Pancreas (tissue), 10 donors: ENCODE measurements around the gene BAIAP3. TPM values are rescaled to one million over a fixed set of nuclear protein-coding genes. Genes with fewer than 3 reads are reported as not detected.

Experiments
- ATAC-seq, 4 donors: fragments of 200-7000 bp; cut with Tn5 transposase; one replicate each; pipeline versions ENCODE4 v1.8.0 to v1.9.1; 2020; ENCODE audit warnings: mild to moderate bottlenecking in 4 of 4, moderate library complexity in 4 of 4
- DNase-seq, 6 donors: peaks; one replicate each; pipeline ENCODE4 v3.0.0-alpha.2; 2020
- FAIRE-seq: peaks from 2 replicates; lab custom pipeline; 2012; peaks lifted over from hg19 to GRCh38; lab: Jason Lieb, UNC
- H3K27ac ChIP-seq, 4 donors: fragments of 200-600 bp; sonication (generic); 1 replicate in 3 of 4; 2 replicates in 1 of 4; pipeline versions ENCODE4 v1.5.0 to v1.8.0; 2020
- H3K27me3 ChIP-seq, 4 donors: fragments of 200-600 bp; one replicate each; pipeline ENCODE4 v1.8.0; 2021
- H3K36me3 ChIP-seq, 3 donors: fragments of 200-600 bp; sonication (generic) in 1 of 3; one replicate each; pipeline versions ENCODE4 v1.5.0 to v1.8.0; 2020 to 2021
- H3K4me1 ChIP-seq, 3 donors: fragments of 200-600 bp; one replicate each; pipeline ENCODE4 v1.8.0; 2021
- H3K4me3 ChIP-seq, 4 donors: fragments of 200-600 bp; sonication (generic) in 2 of 4; one replicate each; pipeline versions ENCODE4 v1.5.0 to v1.8.0; 2020 to 2021
- H3K9me3 ChIP-seq, 4 donors: fragments of 200-600 bp; one replicate each; pipeline ENCODE4 v1.8.0; 2021
- WGBS, 2 donors: extraction: QIAGEN DNeasy Blood & Tissue Kit; methylation state at CpG; one replicate each; pipeline ENCODE4 v1.1.7; 2013; 5-methylcytosine and 5-hydroxymethylcytosine counted together
- intact Hi-C, 3 donors: fragments of 100-400 bp; cut with DNase I; formaldehyde crosslinking; loops; one replicate each; pipeline versions ENCODE4 v1.11.1 to v1.14.2; 2022
- polyA plus RNA-seq, 2 donors: library from polyadenylated mRNA; stranded (reverse); fragments of 200-250 nt; gene quantifications; one replicate each; pipeline ENCODE4 v1.2.3, GENCODE V29; 2013
- total RNA-seq, 6 donors: library from RNA; stranded (reverse); fragmentation: NEBNext Ultra II Directional in 4 of 6; extraction: Animal tissue kit (Norgen Biotek cat#: 25700) in 4 of 6; gene quantifications; one replicate each; pipeline versions ENCODE4 v1.2.1 to v1.2.4, GENCODE V29; 2021 to 2023
- TF ChIP-seq, protein P1 (sequence below), 4 donors: fragments of 200-600 bp; sonication (generic) in 3 of 4; IDR thresholded peaks; one replicate each; pipeline versions ENCODE4 v1.5.0 to v1.8.0; 2021; ENCODE audit warnings: antibody characterized with exemption in 4 of 4
- donor health status: healthy with polysubstance abuse.
- donor health status: DM: no; HTN: no; CAD: no; lungs with moderate emphysema.
- donor health status: DM: no; HTN: no; CAD: no.
- donor health status: control.
- donor health status: control.
- donor health status: Bipolar disorder and iron deficiency.
- donor health status: DM: yes; HTN: yes; CAD: no.
- donor health status: DM: no; HTN: no; CAD: no.
- donor health status: DM: no; HTN: no; CAD: no.
- donor health status: DM: yes; HTN: yes; CAD: no.

The BAIAP3 gene
- total and polyA plus RNA-seq, 8 donors, result 2.1 to 110 (median 12.6) TPM

DNA sequence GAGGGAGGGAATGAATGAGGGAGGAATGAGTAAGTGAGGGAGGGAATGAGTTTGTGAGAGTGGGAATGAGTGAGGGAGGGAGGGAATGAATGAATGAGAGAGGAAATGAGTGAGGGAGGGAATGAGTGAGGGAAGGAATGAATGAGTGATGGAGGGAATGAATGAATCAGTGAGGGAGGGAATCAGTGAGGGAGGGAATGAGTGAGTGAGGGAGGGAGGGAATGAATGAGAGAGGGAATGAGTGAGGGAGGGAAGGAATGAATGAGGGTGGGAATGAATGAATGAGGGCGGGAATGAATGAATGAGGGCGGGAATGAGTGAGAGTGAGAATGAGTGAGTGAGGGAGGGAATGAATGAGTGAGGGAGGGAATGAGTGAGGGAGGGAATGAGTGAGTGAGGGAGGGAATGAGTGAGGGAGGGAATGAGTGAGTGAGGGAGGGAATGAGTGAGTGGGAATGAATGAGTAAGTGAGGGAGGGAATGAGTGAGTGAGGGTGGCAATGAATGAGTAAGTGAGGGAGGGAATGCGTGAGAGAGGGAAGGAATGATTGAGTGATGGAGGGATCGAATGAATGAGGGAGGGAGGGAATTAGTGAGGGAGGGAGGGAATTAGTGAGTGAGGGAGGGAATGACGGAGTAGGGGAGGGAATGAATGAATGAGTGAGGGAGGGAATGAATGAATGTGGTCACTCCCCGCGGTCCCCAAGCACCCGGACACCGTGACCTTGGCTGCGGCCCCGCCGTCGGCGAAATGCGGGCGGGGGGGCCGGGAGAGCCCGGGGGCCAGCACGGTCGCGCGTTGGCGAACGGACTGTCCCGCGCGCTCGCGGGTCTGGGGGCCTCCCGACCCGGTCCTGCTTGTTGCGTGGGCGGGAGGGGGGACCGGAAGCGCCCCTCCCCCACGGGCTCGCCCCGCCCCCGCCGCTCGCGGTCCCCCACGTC lies 25.1 kb upstream of the BAIAP3 start:
- no peaks in the 10 kb centered on the region for H3K9me3 ChIP-seq
- H3K4me3 ChIP-seq, result peak overlapping the region; percentile 45 to 71 (median 52)
- no peaks in the 10 kb centered on the region for H3K36me3 ChIP-seq
- no peak for DNase-seq
- H3K27ac ChIP-seq, result peak overlapping the region; percentile 93 to 99 (median 98)
- H3K4me1 ChIP-seq, result peaks cover 8 to 16% (median 15%) of the 10 kb centered on the region in 3 donors
- WGBS, 2 donors, result 3 to 14% methylated on average over 9 to 42 of the region's 43 CpGs
- TF ChIP-seq, protein P1, sequence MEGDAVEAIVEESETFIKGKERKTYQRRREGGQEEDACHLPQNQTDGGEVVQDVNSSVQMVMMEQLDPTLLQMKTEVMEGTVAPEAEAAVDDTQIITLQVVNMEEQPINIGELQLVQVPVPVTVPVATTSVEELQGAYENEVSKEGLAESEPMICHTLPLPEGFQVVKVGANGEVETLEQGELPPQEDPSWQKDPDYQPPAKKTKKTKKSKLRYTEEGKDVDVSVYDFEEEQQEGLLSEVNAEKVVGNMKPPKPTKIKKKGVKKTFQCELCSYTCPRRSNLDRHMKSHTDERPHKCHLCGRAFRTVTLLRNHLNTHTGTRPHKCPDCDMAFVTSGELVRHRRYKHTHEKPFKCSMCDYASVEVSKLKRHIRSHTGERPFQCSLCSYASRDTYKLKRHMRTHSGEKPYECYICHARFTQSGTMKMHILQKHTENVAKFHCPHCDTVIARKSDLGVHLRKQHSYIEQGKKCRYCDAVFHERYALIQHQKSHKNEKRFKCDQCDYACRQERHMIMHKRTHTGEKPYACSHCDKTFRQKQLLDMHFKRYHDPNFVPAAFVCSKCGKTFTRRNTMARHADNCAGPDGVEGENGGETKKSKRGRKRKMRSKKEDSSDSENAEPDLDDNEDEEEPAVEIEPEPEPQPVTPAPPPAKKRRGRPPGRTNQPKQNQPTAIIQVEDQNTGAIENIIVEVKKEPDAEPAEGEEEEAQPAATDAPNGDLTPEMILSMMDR (IDR thresholded peaks at IDR 0.05), result no peak
- FAIRE-seq, result no peak
- H3K27me3 ChIP-seq, result no peaks in the 10 kb centered on the region
- intact Hi-C loops, result no loop called here
- peak; percentile 6 to 51 (median 26) for ATAC-seq

DNA sequence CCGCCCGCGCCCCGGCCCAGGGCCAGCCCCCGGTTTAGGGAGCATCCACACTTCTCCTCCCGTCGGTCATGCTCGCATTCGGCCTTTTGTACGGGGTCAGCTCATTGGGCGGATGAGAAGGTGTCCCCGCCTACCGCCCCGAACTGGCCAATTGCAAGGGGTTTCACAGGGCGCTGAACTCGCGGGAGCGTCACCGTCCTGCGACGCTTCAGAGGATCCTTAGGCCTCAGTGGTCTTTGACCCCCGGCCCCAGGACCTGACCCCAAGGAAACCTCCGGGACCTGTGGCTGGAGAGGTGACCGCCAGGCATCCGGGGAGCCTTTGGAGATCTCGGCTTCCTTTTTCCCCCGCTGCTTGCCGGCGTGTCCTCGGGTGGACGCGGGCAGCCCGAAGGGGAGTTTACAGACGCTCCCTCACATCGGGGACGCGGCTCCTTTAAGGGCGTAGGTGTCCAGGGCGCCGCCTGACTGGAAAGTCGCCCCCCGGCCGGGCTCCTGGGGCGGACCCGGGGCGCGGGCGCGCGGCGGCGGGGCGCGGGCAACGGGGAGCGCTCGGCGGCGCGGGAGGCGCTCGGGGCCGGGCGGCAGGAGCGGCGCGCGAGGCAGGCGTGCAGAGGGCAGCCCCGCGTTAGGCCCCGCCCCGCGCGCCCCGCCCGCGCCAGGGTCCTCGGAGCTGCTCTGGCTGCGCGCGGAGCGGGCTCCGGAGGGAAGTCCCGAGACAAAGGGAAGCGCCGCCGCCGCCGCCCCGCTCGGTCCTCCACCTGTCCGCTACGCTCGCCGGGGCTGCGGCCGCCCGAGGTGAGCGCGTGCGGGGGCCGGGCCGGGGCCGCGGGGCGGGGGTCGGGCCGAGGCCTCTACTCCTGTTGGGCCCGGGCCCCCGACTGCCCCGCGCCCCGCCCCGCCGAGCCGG lies 24.2 kb upstream of the BAIAP3 start, which contains the start of gene UBE2I:
TSS of gene UBE2I (plus strand) at position 660 of the 909 bp plus-strand sequence. CDS start 4,395 bp downstream, outside the sequence.
- DNase-seq (peak; percentile 91 to 98 (median 96)), ATAC-seq (peak; percentile 87 to 93 (median 90)), FAIRE-seq (peak; percentile 13)
- intact Hi-C loops, result no loop called here
- Histone ChIP-seq H3K27ac (peak within 1 kb of the TSS; percentile 93 to 99 (median 98)), H3K36me3 (peaks cover 0 to 6% (median under 1%) of the 10 kb centered on the region in 3 donors), H3K4me1 (peaks cover 8 to 16% (median 15%) of the 10 kb centered on the region in 3 donors), H3K4me3 (peak within 1 kb of the TSS; percentile 57 to 74 (median 72)), H3K9me3 (no peaks in the 10 kb centered on the region), H3K27me3 (no peaks in the 10 kb centered on the region)
- TF ChIP-seq, protein P1 (IDR thresholded peaks at IDR 0.05), result no peak
- 1% methylated on average over 45 to 117 of the region's 117 CpGs for WGBS, 2 donors

DNA sequence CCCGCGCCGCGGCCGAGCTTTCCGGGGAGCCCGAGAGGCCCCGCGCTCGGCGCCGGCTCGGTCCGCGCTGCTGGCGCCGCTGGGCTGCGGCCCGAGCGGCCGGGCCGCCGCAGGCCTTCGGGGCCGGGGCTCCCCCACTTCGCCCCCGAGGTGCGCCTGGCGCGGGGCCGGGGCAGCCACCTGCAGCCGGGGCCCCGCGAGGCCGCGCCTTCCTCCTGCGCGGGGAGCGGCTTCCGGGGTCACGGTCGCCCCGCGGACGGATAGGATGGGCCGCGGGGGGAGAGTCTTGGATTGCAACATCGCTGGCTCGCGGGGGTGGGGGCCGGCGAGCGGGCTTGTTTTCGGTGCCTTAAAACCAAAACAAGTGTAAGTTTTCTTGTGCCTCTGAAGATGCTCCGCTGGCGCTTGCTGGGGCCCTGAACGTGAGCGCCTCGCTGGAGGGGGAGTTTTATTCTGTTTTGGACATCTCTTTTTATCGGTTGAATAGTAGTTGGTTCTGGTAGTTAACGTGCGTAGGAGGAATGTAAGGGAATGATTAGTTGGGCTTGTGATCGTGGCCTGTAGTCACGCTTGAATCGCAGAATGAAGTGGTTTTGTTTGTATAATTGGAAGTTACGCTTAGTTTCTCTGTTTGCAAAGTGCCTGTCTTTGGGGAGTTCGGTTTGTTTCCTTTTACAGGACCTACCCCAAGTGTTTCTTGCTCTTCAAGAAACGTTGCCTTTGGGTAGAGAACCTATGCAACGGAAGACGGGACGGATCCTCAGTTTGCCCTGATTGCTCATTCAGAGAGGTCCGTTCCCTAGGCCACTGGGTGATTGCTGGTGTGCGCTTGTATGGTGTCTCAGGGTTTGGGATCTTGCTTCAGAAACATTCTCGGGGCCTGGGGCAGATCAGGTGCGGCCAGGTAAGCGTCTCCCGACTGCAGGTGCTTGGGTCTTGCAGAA lies 23.3 kb upstream of the BAIAP3 start:
- DNase-seq, result peak in 2 of 6 donors; percentile 73 to 75
- intact Hi-C loops, result no loop called here
- H3K9me3 ChIP-seq, result no peaks in the 10 kb centered on the region
- H3K27me3 ChIP-seq, result no peaks in the 10 kb centered on the region
- no peak for FAIRE-seq
- TF ChIP-seq, protein P1 (IDR thresholded peaks at IDR 0.05), result no peak
- peak overlapping the region; percentile 57 to 74 (median 72) for H3K4me3 ChIP-seq
- peaks cover 8 to 16% (median 15%) of the 10 kb centered on the region in 3 donors for H3K4me1 ChIP-seq
- 0 to 1% methylated on average over 48 to 77 of the region's 77 CpGs for WGBS, 2 donors
- H3K27ac ChIP-seq, result peak overlapping the region in 1 of 4 donors; percentile 19
- no peak for ATAC-seq
- peaks cover 4 to 15% (median 7%) of the 10 kb centered on the region in 3 donors for H3K36me3 ChIP-seq

DNA sequence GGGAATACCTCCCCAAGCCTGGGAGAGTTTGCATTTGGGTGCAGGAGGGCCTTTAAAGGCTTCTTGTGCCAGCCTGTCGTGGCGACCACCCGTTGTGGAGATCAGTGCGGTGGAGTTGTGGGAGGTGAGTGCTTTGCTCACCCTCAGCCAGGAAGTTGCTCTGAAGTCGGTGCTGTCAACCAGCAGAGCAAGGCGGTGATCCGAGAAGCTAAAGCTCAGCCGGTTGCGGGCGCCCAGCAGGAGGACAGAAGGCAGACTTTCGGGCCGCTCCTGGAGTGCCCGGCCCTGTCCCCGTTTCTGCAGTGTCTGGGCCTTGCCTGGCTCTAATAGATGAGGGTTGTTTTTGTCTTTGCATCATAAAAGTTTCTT lies 22.6 kb upstream of the BAIAP3 start:
- TF ChIP-seq, protein P1 (IDR thresholded peaks at IDR 0.05), result no peak
- H3K27ac ChIP-seq, result no peak overlapping the region
- H3K4me3 ChIP-seq, result peak overlapping the region; percentile 57 to 74 (median 72)
- WGBS, 2 donors, result 3% methylated on average over 14 of the region's 14 CpGs
- H3K9me3 ChIP-seq, result no peaks in the 10 kb centered on the region
- H3K4me1 ChIP-seq, result peaks cover 8 to 16% (median 15%) of the 10 kb centered on the region in 3 donors
- intact Hi-C loops, result no loop called here
- no peaks in the 10 kb centered on the region for H3K27me3 ChIP-seq
- FAIRE-seq (no peak), DNase-seq (no peak), ATAC-seq (no peak)
- H3K36me3 ChIP-seq, result peaks cover 4 to 21% (median 14%) of the 10 kb centered on the region in 3 donors
